ENCODE measurements around the gene ZNF428.
"Not testable (repeated sequence)": the region's sequence is repeated elsewhere in the genome, so short reads cannot be mapped to it uniquely, and the experiment has no call there.

Gene ZNF428

GRCh38 chr19:43638995-43639518, 19.6 kb upstream of the ZNF428 start:
- DNase-seq (ENCODE audit: low read depth in 1 of 2, low spot score in 1 of 2), result no peak
- no peak overlapping the region for H3K27ac ChIP-seq (replicated peaks)
- peaks cover 31% of the 10 kb centered on the region for H3K27me3 ChIP-seq (ENCODE audit: insufficient read depth, poor library complexity, severe bottlenecking)
- TF ChIP-seq SPI1 (IDR thresholded peaks at IDR 0.05; ENCODE audit: borderline replicate concordance, low read depth) (no peak), REST (IDR thresholded peaks at IDR 0.05; ENCODE audit: insufficient replicate concordance, low read depth) (no peak), GABPA (IDR thresholded peaks at IDR 0.05; ENCODE audit: low read depth) (no peak)
- H3K4me3 ChIP-seq (replicated peaks; ENCODE audit: insufficient read depth, low read length), result no peak overlapping the region

GRCh38 chr19:43638214-43638994, 19.0 kb upstream of the ZNF428 start:
- Histone ChIP-seq H3K4me3 (replicated peaks; ENCODE audit: insufficient read depth, low read length) (no peak overlapping the region), H3K27ac (replicated peaks) (no peak overlapping the region), H3K27me3 (ENCODE audit: insufficient read depth, poor library complexity, severe bottlenecking) (peaks cover 31% of the 10 kb centered on the region)
- DNase-seq (ENCODE audit: low read depth in 1 of 2, low spot score in 1 of 2), result no peak
- no peak for TF ChIP-seq SPI1 (IDR thresholded peaks at IDR 0.05; ENCODE audit: borderline replicate concordance, low read depth)
- TF ChIP-seq CTCF (IDR thresholded peaks at IDR 0.05; ENCODE audit: insufficient read depth, low read length), result no peak
- TF ChIP-seq REST (IDR thresholded peaks at IDR 0.05; ENCODE audit: insufficient replicate concordance, low read depth), result no peak
- no peak for TF ChIP-seq POLR2AphosphoS5 (IDR thresholded peaks at IDR 0.05; ENCODE audit: low read depth)
- no peak for TF ChIP-seq GABPA (IDR thresholded peaks at IDR 0.05; ENCODE audit: low read depth)

GRCh38 chr19:43636121-43636683, 16.8 kb upstream of the ZNF428 start:
- TF ChIP-seq SPI1 (IDR thresholded peaks at IDR 0.05; ENCODE audit: borderline replicate concordance, low read depth), result no peak
- no peak for TF ChIP-seq REST (IDR thresholded peaks at IDR 0.05; ENCODE audit: insufficient replicate concordance, low read depth)
- no peak for TF ChIP-seq GABPA (IDR thresholded peaks at IDR 0.05; ENCODE audit: low read depth)
- TF ChIP-seq CTCF (IDR thresholded peaks at IDR 0.05; ENCODE audit: insufficient read depth, low read length), result no peak
- TF ChIP-seq POLR2AphosphoS5 (IDR thresholded peaks at IDR 0.05; ENCODE audit: low read depth), result no peak
- DNase-seq (ENCODE audit: low read depth in 1 of 2, low spot score in 1 of 2), result no peak
- H3K27ac ChIP-seq (replicated peaks), result no peak overlapping the region
- H3K27me3 ChIP-seq (ENCODE audit: insufficient read depth, poor library complexity, severe bottlenecking), result peaks cover 35% of the 10 kb centered on the region
- no peak overlapping the region for H3K4me3 ChIP-seq (replicated peaks; ENCODE audit: insufficient read depth, low read length)

- not testable (repeated sequence) for H3K4me3 ChIP-seq (replicated peaks; ENCODE audit: insufficient read depth, low read length)
These were observed 16.1 kb upstream of the ZNF428 start for GRCh38 chr19:43635561-43635940.

More at GRCh38 chr19:43635561-43635940, 16.1 kb upstream of the ZNF428 start:
- not testable (repeated sequence) for H3K27ac ChIP-seq (replicated peaks); DNase-seq (ENCODE audit: low read depth in 1 of 2, low spot score in 1 of 2)
- H3K27me3 ChIP-seq (ENCODE audit: insufficient read depth, poor library complexity, severe bottlenecking), result peaks cover 34% of the 10 kb centered on the region
